SK-N-SH (cell line): Measurements from ENCODE around the gene UBN1.

Experiments
- CHD2 ChIP-seq: fragments of 150-350 bp; IDR thresholded peaks from 2 replicates; pipeline ENCODE4 v1.6.1; 2018; ENCODE audit warnings: low read length; ENCODE audit not compliant: partially characterized antibody
- EP300 ChIP-seq, 2 experiments: IDR thresholded peaks; 2 replicates each; pipeline versions ENCODE4 v1.4.0 to v1.6.1; 2012; ENCODE audit warnings: borderline replicate concordance in 1 of 2, low read depth in 1 of 2, low read length in 1 of 2
- EZH2phosphoT487 ChIP-seq: fragments of 200-600 bp; sonication (generic); IDR thresholded peaks from 2 replicates; pipeline ENCODE4 v1.6.1; 2017; ENCODE audit warnings: low read depth, mixed run types, mild to moderate bottlenecking, antibody characterized with exemption, moderate library complexity, borderline replicate concordance
- NRF1 ChIP-seq: IDR thresholded peaks from 2 replicates; pipeline ENCODE4 v1.6.1; 2012; ENCODE audit warnings: low read depth, mild to moderate bottlenecking, low read length
- POLR2AphosphoS5 ChIP-seq: IDR thresholded peaks from 2 replicates; pipeline ENCODE4 v1.6.1; 2012; ENCODE audit warnings: low read depth, low read length
- RFX5 ChIP-seq: IDR thresholded peaks from 2 replicates; pipeline ENCODE4 v1.6.1; 2012; ENCODE audit warnings: mild to moderate bottlenecking, improper control_type of control experiment, low read length
- SIN3A ChIP-seq: IDR thresholded peaks from 2 replicates; pipeline ENCODE4 v1.6.1; 2012; ENCODE audit warnings: low read depth, mild to moderate bottlenecking, low read length, moderate library complexity, borderline replicate concordance
- TAF1 ChIP-seq: IDR thresholded peaks from 2 replicates; pipeline ENCODE4 v1.6.1; 2012; ENCODE audit warnings: low read depth, mild to moderate bottlenecking, low read length, moderate library complexity, borderline replicate concordance
- TF ChIP-seq, protein P1 (sequence below): IDR thresholded peaks from 2 replicates; pipeline ENCODE4 v1.6.1; 2012; ENCODE audit warnings: mild to moderate bottlenecking, low read depth, low read length, moderate library complexity
- TF ChIP-seq, protein P2 (sequence below): fragments of 200-600 bp; sonication (generic); IDR thresholded peaks from 2 replicates; pipeline ENCODE4 v1.6.1; 2017; ENCODE audit warnings: antibody characterized with exemption, mild to moderate bottlenecking, moderate library complexity
- TF ChIP-seq, protein P3 (sequence below): IDR thresholded peaks from 2 replicates; pipeline ENCODE4 v1.4.0; 2012; ENCODE audit warnings: low read depth, borderline replicate concordance

GRCh38 chr16:4868026-4868425, 20.7 kb downstream of the UBN1 start:
- TF ChIP-seq, protein P1, sequence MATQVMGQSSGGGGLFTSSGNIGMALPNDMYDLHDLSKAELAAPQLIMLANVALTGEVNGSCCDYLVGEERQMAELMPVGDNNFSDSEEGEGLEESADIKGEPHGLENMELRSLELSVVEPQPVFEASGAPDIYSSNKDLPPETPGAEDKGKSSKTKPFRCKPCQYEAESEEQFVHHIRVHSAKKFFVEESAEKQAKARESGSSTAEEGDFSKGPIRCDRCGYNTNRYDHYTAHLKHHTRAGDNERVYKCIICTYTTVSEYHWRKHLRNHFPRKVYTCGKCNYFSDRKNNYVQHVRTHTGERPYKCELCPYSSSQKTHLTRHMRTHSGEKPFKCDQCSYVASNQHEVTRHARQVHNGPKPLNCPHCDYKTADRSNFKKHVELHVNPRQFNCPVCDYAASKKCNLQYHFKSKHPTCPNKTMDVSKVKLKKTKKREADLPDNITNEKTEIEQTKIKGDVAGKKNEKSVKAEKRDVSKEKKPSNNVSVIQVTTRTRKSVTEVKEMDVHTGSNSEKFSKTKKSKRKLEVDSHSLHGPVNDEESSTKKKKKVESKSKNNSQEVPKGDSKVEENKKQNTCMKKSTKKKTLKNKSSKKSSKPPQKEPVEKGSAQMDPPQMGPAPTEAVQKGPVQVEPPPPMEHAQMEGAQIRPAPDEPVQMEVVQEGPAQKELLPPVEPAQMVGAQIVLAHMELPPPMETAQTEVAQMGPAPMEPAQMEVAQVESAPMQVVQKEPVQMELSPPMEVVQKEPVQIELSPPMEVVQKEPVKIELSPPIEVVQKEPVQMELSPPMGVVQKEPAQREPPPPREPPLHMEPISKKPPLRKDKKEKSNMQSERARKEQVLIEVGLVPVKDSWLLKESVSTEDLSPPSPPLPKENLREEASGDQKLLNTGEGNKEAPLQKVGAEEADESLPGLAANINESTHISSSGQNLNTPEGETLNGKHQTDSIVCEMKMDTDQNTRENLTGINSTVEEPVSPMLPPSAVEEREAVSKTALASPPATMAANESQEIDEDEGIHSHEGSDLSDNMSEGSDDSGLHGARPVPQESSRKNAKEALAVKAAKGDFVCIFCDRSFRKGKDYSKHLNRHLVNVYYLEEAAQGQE = no peak
- TF ChIP-seq CHD2 (no peak), RFX5 (no peak), SIN3A (no peak), POLR2AphosphoS5 (no peak), EP300 (IDR thresholded peaks at IDR 0.05; ENCODE audit: borderline replicate concordance in 1 of 2, low read depth in 1 of 2, low read length in 1 of 2) (no peak), NRF1 (no peak), EZH2phosphoT487 (no peak), TAF1 (no peak)
- TF ChIP-seq, protein P2, sequence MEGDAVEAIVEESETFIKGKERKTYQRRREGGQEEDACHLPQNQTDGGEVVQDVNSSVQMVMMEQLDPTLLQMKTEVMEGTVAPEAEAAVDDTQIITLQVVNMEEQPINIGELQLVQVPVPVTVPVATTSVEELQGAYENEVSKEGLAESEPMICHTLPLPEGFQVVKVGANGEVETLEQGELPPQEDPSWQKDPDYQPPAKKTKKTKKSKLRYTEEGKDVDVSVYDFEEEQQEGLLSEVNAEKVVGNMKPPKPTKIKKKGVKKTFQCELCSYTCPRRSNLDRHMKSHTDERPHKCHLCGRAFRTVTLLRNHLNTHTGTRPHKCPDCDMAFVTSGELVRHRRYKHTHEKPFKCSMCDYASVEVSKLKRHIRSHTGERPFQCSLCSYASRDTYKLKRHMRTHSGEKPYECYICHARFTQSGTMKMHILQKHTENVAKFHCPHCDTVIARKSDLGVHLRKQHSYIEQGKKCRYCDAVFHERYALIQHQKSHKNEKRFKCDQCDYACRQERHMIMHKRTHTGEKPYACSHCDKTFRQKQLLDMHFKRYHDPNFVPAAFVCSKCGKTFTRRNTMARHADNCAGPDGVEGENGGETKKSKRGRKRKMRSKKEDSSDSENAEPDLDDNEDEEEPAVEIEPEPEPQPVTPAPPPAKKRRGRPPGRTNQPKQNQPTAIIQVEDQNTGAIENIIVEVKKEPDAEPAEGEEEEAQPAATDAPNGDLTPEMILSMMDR = no peak
- TF ChIP-seq, protein P3, sequence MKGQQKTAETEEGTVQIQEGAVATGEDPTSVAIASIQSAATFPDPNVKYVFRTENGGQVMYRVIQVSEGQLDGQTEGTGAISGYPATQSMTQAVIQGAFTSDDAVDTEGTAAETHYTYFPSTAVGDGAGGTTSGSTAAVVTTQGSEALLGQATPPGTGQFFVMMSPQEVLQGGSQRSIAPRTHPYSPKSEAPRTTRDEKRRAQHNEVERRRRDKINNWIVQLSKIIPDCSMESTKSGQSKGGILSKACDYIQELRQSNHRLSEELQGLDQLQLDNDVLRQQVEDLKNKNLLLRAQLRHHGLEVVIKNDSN = no peak
